Subcutaneous adipose tissue (tissue), 4 donors: Measurements from ENCODE around the gene HLA-E. TPM values are rescaled to one million over a fixed set of nuclear protein-coding genes. Genes with fewer than 3 reads are reported as not detected.

Experiments used
- total RNA-seq, 4 donors: library from RNA; depleted of rRNA; stranded (reverse); fragments of >200 nt; gene quantifications; one replicate each; pipeline ENCODE4 v1.1.0, GENCODE V29; 2016
- TF ChIP-seq, protein P1 (sequence below): fragments of 450-650 bp; IDR thresholded peaks from one replicate; pipeline ENCODE4 v1.5.1; 2016; ENCODE audit warnings: low read depth, mild to moderate bottlenecking, control low read depth, antibody characterized with exemption, moderate library complexity

Gene HLA-E
- total RNA-seq, 4 donors from 2014 or later = 287 to 1,087 (median 819) TPM

DNA sequence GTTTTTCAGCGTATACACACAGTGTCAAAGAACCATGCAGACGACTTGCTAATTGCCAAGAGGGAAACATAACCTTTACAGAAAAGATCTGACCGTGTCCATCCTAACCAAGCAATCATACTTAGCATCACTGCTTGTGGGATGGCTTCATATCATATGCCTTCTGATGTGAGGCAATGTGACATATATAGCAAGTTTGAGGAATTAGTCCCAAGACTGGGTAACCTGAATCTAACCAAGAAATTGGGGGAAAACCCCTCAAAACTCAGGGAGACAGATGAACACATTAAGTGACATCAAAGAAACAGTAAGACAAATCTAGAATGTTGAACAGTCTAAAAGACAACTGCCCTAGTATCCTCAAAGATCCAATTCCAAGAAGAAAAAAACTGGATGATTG, 48.6 kb downstream of the HLA-E start:
- TF ChIP-seq, protein P1, sequence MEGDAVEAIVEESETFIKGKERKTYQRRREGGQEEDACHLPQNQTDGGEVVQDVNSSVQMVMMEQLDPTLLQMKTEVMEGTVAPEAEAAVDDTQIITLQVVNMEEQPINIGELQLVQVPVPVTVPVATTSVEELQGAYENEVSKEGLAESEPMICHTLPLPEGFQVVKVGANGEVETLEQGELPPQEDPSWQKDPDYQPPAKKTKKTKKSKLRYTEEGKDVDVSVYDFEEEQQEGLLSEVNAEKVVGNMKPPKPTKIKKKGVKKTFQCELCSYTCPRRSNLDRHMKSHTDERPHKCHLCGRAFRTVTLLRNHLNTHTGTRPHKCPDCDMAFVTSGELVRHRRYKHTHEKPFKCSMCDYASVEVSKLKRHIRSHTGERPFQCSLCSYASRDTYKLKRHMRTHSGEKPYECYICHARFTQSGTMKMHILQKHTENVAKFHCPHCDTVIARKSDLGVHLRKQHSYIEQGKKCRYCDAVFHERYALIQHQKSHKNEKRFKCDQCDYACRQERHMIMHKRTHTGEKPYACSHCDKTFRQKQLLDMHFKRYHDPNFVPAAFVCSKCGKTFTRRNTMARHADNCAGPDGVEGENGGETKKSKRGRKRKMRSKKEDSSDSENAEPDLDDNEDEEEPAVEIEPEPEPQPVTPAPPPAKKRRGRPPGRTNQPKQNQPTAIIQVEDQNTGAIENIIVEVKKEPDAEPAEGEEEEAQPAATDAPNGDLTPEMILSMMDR = no peak

DNA sequence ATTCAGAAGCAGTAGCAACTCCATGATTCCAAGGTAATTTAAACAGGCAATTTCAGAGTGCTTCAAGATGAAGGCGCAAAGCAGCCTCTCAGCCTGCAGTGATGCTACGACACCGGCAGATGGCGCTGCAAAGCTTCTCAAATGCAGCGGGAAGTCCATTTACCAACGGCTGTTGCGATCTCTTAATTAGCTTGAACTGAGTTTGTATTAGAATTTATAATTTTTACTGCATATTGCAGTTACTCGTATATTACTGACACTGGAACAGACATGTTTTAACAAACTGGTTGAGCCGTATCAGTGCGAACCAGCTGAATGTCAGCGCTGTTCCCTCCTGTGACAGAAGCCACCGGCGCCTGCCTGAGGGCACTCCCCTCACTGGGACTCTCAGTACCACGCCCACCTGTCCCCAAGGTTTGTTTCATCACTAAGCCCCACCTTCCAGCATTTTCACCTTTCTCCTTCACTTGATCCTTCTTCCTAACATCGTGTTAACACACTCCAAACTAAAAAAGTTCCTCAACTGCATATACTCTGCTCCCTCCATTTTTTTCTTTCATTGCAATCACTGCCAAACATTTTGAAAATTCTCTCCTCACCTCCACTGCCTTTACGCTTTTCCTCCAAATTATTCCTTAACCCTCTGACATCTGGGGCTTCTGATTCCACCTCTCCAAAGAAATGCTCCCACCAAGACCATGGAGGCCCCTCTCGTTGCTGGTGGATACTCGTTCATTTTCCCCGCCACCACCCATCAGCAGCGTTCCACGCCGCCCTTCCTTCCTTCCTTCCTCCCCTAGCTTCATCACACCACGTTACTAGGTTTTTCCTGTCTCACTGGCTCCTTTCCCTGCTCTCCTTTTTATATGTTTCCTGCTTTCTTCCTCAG, 52.5 kb downstream of the HLA-E start:
- TF ChIP-seq, protein P1 = no peak

DNA sequence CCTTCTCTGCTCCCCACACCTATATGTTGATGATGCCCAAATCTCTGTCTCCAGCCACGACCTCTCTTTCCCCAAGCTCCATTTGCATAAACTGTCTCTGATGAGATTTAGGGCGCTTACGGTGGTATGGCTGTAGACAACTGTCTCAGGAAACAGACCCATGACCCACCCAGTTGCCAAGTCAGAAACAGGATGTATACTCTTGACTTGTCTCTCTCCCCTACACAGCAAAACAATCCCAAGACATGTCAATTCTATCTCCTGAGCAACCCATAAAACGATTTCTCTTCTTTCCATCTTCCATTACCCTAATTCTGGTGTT, 53.1 kb downstream of the HLA-E start:
- TF ChIP-seq, protein P1 = no peak

DNA sequence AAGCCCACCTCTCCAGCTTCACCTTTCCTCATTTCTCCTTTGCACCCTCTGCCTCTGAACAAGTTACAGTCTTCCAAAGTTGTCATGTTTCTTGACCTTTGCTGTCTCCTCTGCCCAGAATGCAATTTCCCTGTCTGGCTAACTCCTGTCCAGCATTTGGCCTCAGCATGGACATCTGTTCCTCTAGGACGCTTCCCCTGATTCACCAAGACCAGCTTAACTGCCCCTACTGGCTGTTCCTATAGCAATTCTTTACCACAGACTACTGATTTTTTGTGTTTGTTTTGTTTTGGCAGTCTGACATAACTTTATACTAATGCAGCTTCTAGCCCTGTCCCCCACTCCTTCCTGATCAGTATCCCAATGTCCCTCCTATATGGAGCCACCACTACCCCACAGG, 53.6 kb downstream of the HLA-E start:
- TF ChIP-seq, protein P1 = no peak

Other genes with a start within 250 kb of the HLA-E start
- 10 to 100 TPM in 2 of 4 donors, 1 to 10 TPM in 2; 7.5 to 14.9 (median 10.8) TPM for gene TRIM39, start 162.6 kb upstream of the HLA-E start, total RNA-seq
- gene RPP21, start 144.4 kb upstream of the HLA-E start, total RNA-seq = 10 to 100 TPM; 43.3 to 69.6 (median 49.5) TPM
- gene GNL1, start 67.0 kb downstream of the HLA-E start, total RNA-seq = 10 to 100 TPM; 18.9 to 46.0 (median 38.3) TPM
- gene PRR3, start 67.8 kb downstream of the HLA-E start, total RNA-seq = 1 to 10 TPM; 2.4 to 4.4 (median 4.2) TPM
- 10 to 100 TPM; 22.3 to 34.7 (median 34.4) TPM for gene ABCF1, start 81.9 kb downstream of the HLA-E start, total RNA-seq
- gene PPP1R10, start 127.7 kb downstream of the HLA-E start, total RNA-seq = 10 to 100 TPM; 19.0 to 29.7 (median 27.6) TPM
- 10 to 100 TPM; 45.1 to 62.8 (median 48.2) TPM for gene MRPS18B, start 128.3 kb downstream of the HLA-E start, total RNA-seq
- 1 to 10 TPM; 2.0 to 5.9 (median 5.3) TPM for gene ATAT1, start 137.4 kb downstream of the HLA-E start, total RNA-seq
- 1 to 10 TPM; 3.7 to 9.4 (median 8.9) TPM for gene C6orf136, start 157.6 kb downstream of the HLA-E start, total RNA-seq
- 10 to 100 TPM; 16.0 to 34.5 (median 22.5) TPM for gene DHX16, start 183.5 kb downstream of the HLA-E start, total RNA-seq
- gene PPP1R18, start 197.1 kb downstream of the HLA-E start, total RNA-seq = 10 to 100 TPM; 29.2 to 43.9 (median 40.0) TPM
- gene NRM, start 201.5 kb downstream of the HLA-E start, total RNA-seq = 1 to 10 TPM; 2.0 to 4.2 (median 3.6) TPM
- gene MDC1, start 227.8 kb downstream of the HLA-E start, total RNA-seq = 10 to 100 TPM in 3 of 4 donors, 1 to 10 TPM in 1; 7.0 to 13.2 (median 10.4) TPM
- gene TUBB, start 230.8 kb downstream of the HLA-E start, total RNA-seq = 100 to 1,000 TPM; 166 to 277 (median 220) TPM